Effector memory CD4-positive, alpha-beta T cell (primary cell): ENCODE measurements around the gene EPHX1.
A peak's percentile ranks its signal among the peaks of the same experiment; 100 is the strongest.

Source experiments
- DNase-seq, 3 donors: peaks; one replicate each; pipeline ENCODE4 v3.0.0-alpha.2; 2020
- H3K27ac ChIP-seq: 2 replicates; pipeline ENCODE4 v1.7.0; 2013; ENCODE audit warnings: mild to moderate bottlenecking, low read length, moderate library complexity; ENCODE audit not compliant: insufficient read depth, poor library complexity, severe bottlenecking
- H3K27me3 ChIP-seq: replicated peaks from 2 replicates; pipeline ENCODE4 v1.7.0; 2013; ENCODE audit warnings: mild to moderate bottlenecking, low read length; ENCODE audit not compliant: insufficient read depth, control insufficient read depth, poor library complexity, severe bottlenecking
- H3K36me3 ChIP-seq: 2 replicates; pipeline ENCODE4 v1.7.0; 2013; ENCODE audit warnings: mild to moderate bottlenecking, low read length, moderate library complexity; ENCODE audit not compliant: control insufficient read depth, insufficient read depth
- H3K4me1 ChIP-seq: 2 replicates; pipeline ENCODE4 v1.7.0; 2013; ENCODE audit warnings: low read length, mild to moderate bottlenecking; ENCODE audit not compliant: control insufficient read depth, insufficient read depth, poor library complexity, severe bottlenecking
- H3K4me3 ChIP-seq: 2 replicates; pipeline ENCODE4 v1.7.0; 2013; ENCODE audit warnings: low read length, low read depth, mild to moderate bottlenecking; ENCODE audit not compliant: insufficient read depth, poor library complexity, severe bottlenecking
- H3K9me3 ChIP-seq: 2 replicates; pipeline ENCODE4 v1.7.0; 2013; ENCODE audit warnings: mild to moderate bottlenecking, low read length, moderate library complexity; ENCODE audit not compliant: control insufficient read depth

Gene EPHX1

GRCh38 chr1:225768662-225769426 lies 41.1 kb upstream of the EPHX1 start:
- no peak overlapping the region for H3K27ac ChIP-seq
- H3K4me3 ChIP-seq = no peak overlapping the region
- no peaks in the 10 kb centered on the region for H3K9me3 ChIP-seq
- no peaks in the 10 kb centered on the region for H3K27me3 ChIP-seq
- DNase-seq = no peak
- no peaks in the 10 kb centered on the region for H3K36me3 ChIP-seq
- H3K4me1 ChIP-seq = no peaks in the 10 kb centered on the region

GRCh38 chr1:225769687-225770086 lies 40.2 kb upstream of the EPHX1 start:
- no peak overlapping the region for H3K27ac ChIP-seq
- H3K4me3 ChIP-seq = no peak overlapping the region
- H3K9me3 ChIP-seq = no peaks in the 10 kb centered on the region
- H3K27me3 ChIP-seq = no peaks in the 10 kb centered on the region
- H3K36me3 ChIP-seq = no peaks in the 10 kb centered on the region
- no peaks in the 10 kb centered on the region for H3K4me1 ChIP-seq
- no peak for DNase-seq

- Histone ChIP-seq H3K27me3 (no peaks in the 10 kb centered on the region), H3K4me1 (no peaks in the 10 kb centered on the region), H3K9me3 (no peaks in the 10 kb centered on the region), H3K36me3 (no peaks in the 10 kb centered on the region), H3K27ac (no peak overlapping the region), H3K4me3 (no peak overlapping the region)
- DNase-seq = no peak
These were observed 39.2 kb upstream of the EPHX1 start for GRCh38 chr1:225770561-225771248.

GRCh38 chr1:225771661-225772322 lies 38.1 kb upstream of the EPHX1 start:
- H3K27me3 ChIP-seq = no peaks in the 10 kb centered on the region
- no peak for DNase-seq
- no peaks in the 10 kb centered on the region for H3K36me3 ChIP-seq
- H3K4me1 ChIP-seq = no peaks in the 10 kb centered on the region
- no peak overlapping the region for H3K4me3 ChIP-seq
- H3K9me3 ChIP-seq = no peaks in the 10 kb centered on the region
- H3K27ac ChIP-seq = no peak overlapping the region

- H3K27me3 ChIP-seq = no peaks in the 10 kb centered on the region
- H3K4me1 ChIP-seq = no peaks in the 10 kb centered on the region
- H3K9me3 ChIP-seq = no peaks in the 10 kb centered on the region
- H3K27ac ChIP-seq = no peak overlapping the region
- no peak overlapping the region for H3K4me3 ChIP-seq
- DNase-seq = no peak
- no peaks in the 10 kb centered on the region for H3K36me3 ChIP-seq
These were observed 37.6 kb upstream of the EPHX1 start for GRCh38 chr1:225772323-225772768.

- H3K4me3 ChIP-seq = no peak overlapping the region
- DNase-seq = no peak
These were observed 37.1 kb upstream of the EPHX1 start for GRCh38 chr1:225772848-225773247.

GRCh38 chr1:225774281-225775147 lies 35.4 kb upstream of the EPHX1 start:
- Histone ChIP-seq H3K36me3 (no peaks in the 10 kb centered on the region), H3K4me1 (peaks cover 6% of the 10 kb centered on the region), H3K4me3 (no peak overlapping the region), H3K27ac (no peak overlapping the region), H3K27me3 (no peaks in the 10 kb centered on the region), H3K9me3 (no peaks in the 10 kb centered on the region)
- no peak for DNase-seq

More at GRCh38 chr1:225772848-225773247, 37.1 kb upstream of the EPHX1 start:
- Histone ChIP-seq H3K27me3 (no peaks in the 10 kb centered on the region), H3K4me1 (no peaks in the 10 kb centered on the region), H3K9me3 (no peaks in the 10 kb centered on the region), H3K36me3 (no peaks in the 10 kb centered on the region), H3K27ac (no peak overlapping the region)

- no peaks in the 10 kb centered on the region for H3K9me3 ChIP-seq
- no peak for DNase-seq
- H3K4me1 ChIP-seq = peaks cover 13% of the 10 kb centered on the region
- no peaks in the 10 kb centered on the region for H3K36me3 ChIP-seq
- H3K27me3 ChIP-seq = no peaks in the 10 kb centered on the region
- peak overlapping the region; percentile 4 for H3K27ac ChIP-seq
- H3K4me3 ChIP-seq = no peak overlapping the region
These were observed 33.6 kb upstream of the EPHX1 start for GRCh38 chr1:225776294-225776693.

- peak overlapping the region; percentile 57 for H3K27ac ChIP-seq
- DNase-seq = no peak
- peaks cover 13% of the 10 kb centered on the region for H3K4me1 ChIP-seq
- peaks cover under 1% of the 10 kb centered on the region for H3K36me3 ChIP-seq
- H3K9me3 ChIP-seq = no peaks in the 10 kb centered on the region
- peak overlapping the region; percentile 20 for H3K4me3 ChIP-seq
- no peaks in the 10 kb centered on the region for H3K27me3 ChIP-seq
These were observed 32.8 kb upstream of the EPHX1 start for GRCh38 chr1:225777058-225777582.
